Fibroblast of peridontal ligament (primary cell): ENCODE results near the gene SPZ1.
A peak's percentile ranks its signal among the peaks of the same experiment; 100 is the strongest.
"Not testable (repeated sequence)": the region's sequence is repeated elsewhere in the genome, so short reads cannot be mapped to it uniquely, and the experiment has no call there.

Source experiments
- DNase-seq: peaks from one replicate; pipeline ENCODE4 v3.0.0-alpha.2; 2010; ENCODE audit errors: extremely low read depth

Gene SPZ1, protein sequence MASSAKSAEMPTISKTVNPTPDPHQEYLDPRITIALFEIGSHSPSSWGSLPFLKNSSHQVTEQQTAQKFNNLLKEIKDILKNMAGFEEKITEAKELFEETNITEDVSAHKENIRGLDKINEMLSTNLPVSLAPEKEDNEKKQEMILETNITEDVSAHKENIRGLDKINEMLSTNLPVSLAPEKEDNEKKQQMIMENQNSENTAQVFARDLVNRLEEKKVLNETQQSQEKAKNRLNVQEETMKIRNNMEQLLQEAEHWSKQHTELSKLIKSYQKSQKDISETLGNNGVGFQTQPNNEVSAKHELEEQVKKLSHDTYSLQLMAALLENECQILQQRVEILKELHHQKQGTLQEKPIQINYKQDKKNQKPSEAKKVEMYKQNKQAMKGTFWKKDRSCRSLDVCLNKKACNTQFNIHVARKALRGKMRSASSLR

DNA sequence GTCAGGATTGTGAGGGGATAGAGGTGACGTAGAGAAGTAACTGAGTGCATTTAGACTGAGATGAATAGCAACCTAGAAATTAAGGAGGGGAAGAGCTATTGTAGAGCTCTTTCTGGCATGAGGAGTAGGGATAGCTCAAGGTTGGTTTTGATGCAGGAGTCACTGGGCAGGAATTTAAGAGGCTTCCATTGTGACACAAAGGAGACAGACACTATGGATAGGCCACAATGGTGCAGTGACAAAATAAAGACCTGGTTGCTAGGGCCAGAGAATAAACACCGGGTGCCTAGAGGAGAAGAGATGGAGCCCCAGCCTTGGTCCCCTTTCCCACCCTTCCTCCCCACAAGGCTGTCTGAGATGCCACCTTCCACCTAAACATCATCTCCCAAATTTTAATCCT lies at the start of gene SPZ1:
SPZ1 (plus strand) TSS at position 301 of the 400 bp plus-strand sequence. CDS start 214 bp downstream, outside the sequence.
- no peak for DNase-seq

DNA sequence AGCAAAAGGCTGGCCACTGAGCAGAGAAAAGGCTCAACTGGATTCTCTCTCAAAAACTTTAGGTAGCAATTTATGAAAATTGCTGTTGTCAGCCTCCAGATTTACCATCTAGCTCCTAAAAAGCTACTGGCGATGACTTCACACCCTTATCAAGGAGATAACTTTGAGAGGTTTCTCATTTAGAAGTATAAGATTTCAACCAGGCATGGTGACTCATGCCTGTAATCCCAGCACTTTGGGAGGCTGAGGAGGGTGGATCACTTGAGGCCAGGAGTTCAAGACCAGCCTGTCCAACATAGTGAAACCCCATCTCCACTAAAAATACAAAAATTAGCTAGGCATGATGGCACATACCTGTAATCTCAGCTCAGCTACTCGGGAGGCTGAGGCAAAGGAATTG lies 49.3 kb upstream of the SPZ1 start:
- DNase-seq: not testable (repeated sequence)

DNA sequence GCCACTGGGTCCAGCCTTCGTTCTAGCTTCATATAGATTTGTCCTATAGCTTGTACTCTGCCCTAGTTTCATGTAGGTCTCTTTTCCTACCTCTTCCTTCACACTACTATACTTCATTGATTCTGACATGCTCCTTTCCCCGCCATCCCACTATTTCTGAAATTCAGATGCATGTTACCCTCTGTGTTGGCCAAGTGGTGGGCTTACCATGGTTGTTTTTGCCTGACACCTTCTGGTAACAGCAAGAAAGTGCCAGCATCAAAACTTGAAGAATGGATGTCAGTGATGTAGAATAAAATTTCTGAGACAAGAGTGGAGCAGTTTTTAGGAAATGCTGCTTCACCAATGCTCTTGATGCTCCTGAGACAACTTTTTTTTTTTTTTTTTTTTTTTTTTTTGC lies 44.5 kb upstream of the SPZ1 start:
- DNase-seq: peak; percentile 51

DNA sequence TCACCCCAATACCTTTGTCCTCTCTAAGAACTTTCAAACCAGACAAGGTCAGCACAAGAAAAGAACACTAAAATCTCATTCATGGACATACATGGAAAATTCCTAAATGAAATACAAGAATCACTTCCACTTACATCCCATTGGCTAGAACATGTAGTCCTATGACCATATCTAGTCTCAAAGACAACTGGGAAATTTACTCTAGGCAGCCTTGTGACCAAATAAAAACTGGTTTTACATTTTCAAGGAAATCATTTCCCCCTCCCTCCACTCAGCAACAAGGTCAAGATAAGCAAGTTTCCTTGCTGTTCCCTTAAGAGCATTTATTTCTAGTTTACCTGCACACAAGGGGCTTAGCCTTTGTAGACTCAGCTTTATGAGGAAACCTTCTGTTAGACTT lies 43.6 kb upstream of the SPZ1 start:
- no peak for DNase-seq

DNA sequence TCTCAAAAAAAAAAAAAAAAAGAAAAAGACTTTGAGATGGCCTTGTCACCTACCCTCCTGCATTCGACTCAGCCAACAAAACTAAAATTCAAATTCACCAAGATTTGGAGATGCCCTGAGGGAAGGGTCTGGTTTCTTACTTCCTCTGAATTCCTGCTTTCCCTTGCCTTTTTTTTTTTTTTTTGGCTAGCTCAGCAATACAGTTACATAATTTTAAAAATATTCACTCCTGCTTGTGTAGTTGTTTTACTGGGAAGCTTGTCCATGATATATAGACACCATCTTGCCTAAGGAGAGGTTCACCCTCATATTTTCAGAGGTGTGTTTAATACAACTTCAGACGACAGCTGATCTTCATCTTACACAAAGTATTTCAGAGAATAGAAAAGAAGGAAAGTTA lies 42.6 kb upstream of the SPZ1 start:
- DNase-seq: no peak

DNA sequence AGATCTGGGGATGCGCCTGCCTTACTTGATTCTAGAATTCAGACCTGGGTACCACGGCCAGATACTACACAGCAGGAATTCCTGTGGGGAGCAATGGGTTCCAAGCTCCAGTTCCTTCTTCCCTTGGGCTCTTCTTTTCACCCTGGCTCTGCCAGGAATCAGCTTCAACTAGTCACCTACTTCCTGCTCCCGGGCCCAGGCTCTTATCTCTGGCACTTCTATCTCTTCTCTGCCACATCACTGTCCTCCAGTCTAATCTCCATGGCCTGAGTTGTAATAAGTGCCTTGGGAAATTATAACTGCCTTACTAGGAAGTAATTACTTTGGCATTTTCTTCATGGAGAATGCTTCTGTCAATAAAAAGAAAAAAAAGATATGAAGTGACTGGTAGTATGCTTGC lies 37.7 kb upstream of the SPZ1 start:
- no peak for DNase-seq

DNA sequence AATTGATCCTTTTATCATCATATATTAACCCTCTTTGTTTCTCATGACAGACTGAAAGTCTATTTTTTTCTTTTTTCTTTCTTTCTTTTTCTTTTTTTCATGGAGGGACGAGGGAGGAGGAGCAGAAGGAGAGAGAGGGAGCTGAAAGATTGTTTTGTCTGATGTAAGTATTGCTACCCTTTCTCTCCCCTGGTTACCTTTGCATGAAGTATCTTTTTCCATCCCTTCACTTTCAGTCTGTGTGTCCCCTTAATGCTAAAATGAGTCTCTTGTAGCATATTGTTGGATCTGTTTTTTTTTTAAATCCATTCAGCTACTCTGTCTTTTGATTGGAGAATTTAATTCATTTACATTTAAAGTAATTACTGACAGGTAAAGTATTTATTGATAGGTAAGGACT lies 36.4 kb upstream of the SPZ1 start:
- DNase-seq: no peak

DNA sequence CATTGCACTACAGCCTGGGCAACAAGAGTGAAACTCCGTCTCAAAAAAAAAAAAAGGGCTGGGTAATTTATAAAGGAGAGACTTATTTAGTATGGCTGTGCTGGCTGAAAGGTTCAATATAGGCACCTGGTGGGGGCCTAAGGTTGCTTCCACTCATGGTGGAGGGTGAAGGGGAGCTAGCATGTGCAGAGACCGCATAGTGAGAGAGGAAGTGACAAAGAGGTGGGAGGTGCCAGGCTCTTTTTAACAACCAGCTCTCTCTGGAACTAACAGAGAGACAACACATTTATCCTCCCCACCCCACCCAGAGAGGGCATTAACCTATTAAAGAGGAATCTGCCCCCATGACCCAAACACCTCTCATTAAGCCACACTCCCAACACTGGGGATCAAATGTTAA lies 35.1 kb upstream of the SPZ1 start:
- DNase-seq: no peak

DNA sequence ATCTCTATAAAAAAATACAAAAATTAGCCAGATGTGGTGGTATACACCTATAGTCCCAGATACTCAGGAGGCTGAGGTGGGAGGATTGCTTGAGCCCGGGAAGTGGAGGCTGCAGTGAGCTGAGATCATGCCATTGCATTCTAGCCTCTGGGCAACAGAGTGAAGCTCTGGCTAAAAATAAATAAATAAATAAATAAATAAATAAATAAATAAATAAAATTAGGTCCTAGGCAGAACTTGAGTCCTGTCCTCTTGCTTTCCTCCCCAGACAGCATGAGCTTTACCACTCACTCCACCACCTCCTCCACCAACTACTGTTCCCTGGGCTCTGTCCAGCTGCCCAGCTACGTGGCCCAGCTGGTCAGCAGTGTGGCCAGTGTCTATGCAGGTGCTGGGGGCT lies 31.6 kb upstream of the SPZ1 start:
- no peak for DNase-seq

DNA sequence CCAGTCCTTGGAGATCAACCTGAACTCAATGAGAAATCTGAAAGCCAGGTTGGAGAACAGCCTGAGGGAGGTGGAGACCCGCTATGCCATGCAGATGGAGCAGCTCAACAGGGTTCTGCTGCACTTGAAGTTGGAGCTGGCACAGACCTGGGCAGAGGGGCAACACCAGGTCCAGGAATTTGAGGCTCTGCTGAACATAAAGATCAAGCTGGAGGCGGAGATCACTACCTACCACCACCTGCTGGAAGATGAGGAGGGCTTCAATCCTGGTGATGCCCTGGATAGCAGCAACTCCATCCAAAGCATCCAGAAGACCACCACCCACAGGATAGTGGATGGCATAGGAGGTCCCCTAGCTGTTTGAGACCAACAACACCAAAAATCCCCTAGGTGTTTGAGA lies 30.5 kb upstream of the SPZ1 start:
- DNase-seq: no peak

DNA sequence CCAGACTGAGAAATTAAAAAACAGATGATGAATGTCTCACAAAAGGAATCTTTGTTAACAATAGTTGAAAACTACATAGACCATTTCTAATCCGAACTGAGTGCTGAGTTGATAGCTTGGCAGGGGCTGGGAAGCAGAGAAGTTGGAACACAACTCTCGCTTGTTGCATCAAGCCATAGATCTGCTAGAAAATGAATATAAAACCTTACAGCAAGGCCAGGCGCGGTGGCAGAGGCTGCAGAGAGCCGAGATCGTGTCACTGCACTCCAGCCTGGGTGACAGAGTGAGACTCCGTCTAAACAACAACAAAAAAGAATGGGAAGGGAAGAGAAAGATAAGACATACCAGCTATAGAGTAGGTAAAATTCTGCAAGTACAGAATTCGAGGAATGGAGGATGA lies 28.0 kb upstream of the SPZ1 start:
- no peak for DNase-seq

DNA sequence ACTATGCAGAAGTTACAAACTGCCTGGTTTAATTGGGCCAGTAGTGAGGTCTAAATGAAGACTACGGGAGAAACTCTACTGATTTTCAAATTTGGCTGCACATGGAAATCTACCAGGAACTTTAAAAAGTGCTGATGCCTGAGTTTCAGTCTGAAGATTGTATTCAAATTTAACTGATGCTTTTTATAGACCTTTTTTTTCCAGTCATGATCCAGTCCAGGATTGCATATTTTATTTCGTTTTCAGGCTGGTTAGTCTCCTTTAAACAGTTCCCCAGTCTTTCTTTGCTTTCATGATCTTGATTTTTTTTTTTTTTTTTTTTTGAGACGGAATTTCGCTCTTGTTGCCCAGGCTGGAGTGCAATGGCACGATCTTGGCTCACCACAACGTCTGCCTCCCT lies 23.7 kb upstream of the SPZ1 start:
- no peak for DNase-seq

DNA sequence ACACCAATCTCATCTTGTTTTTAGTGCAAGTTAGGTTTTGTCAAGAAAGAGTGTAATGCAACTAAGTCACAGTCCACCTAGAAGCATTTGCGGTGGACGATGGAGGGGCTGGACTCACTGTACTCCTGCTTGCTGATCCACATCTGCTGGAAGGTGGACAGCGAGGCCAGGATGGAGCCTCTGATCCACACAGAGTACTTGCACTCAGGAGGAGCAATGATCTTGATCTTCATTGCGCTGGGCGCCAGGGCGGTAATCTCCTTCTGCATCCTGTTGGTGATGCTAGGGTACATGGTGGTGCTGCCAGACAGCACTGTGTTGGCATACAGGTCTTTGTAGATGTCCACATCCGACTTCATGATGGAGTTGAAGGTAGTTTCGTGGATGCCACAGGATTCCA lies 20.2 kb upstream of the SPZ1 start:
- no peak for DNase-seq

DNA sequence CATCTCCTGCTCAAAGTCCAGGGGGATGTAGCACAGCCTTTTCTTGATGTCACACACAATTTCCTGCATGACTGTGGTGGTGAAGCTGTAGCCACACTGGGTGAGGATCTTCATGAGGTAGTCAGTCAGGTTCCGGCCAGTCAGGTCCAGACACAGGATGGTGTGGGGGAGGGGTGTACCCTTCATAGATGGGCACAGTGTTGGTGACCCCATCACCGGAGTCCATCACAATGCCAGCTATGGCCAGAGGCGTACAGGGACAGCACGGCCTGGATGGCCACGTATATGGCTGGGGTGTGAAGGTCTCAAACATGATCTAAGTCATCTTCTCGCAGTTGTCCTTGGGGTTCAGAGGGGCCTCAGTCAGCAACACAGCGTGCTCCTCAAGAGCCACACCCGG lies 19.7 kb upstream of the SPZ1 start:
- DNase-seq: no peak

DNA sequence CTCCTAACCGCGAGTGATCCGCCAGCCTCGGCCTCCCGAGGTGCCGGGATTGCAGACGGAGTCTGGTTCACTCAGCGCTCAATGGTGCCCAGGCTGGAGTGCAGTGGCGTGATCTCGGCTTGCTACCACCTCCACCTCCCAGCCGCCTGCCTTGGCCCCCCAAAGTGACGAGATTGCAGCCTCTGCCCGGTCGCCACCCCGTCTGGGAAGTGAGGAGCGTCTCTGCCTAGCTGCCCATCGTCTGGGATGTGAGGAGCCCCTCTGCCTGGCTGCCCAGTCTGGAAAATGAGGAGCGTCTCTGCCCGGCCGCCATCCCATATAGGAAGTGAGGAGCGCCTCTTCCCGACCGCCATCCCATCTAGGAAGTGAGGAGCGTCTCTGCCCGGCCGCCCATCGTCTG lies 19.0 kb upstream of the SPZ1 start:
- DNase-seq: not testable (repeated sequence)

DNA sequence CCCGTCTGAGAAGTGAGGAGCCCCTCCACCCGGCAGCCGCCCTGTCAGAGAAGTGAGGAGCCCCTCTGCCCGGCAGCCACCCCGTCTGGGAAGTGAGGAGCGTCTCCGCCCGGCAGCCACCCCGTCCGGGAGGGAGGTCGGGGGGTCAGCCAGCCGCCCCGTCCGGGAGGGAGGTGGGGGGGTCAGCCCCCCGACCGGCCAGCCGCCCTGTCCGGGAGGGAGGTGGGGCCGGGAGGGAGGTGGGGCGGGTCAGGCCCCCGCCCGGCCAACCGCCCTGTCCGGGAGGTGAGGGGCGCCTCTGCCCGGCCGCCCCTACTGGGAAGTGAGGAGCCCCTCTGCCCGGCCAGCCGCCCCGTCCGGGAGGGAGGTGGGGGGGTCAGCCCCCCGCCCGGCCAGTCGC lies 18.5 kb upstream of the SPZ1 start:
- not testable (repeated sequence) for DNase-seq

DNA sequence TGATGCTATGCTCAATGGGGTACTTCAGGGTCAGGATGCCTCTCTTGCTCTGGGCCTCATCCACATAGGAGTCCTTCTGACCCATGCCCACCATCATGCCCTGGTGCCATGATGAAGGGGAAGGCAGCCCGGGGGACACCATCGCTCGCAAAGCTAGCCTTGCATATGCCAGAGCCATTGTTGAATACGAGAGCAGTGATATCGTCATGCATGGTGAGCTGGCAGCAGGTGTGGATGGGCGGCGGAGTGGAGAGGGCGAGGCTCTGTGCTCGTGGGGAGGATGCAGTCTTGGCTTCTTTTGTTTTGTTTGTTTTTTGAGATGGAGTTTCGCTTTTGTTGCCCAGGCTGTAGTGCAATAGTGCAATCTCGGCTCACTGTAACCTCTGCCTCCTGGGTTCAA lies 17.2 kb upstream of the SPZ1 start:
- DNase-seq: no peak

DNA sequence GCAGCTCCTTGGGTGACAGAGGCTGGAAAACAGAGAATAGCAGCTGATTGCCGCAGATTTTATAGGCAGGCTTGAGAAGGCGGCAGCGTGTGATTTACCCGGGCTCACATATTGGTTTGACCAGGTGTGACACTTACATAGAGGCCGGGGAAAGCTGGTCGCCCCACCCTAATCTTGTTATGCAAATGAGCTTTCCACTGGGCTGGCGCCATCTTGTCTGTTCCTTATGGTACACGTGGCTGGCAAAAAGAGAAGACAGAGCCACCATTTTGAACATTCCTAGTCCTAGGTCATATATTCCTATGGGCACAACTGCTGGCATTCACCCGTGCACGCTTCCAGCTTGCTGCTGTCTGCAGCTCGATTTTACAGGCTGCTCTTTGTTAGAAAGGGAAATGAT lies 11.3 kb upstream of the SPZ1 start:
- DNase-seq: no peak

DNA sequence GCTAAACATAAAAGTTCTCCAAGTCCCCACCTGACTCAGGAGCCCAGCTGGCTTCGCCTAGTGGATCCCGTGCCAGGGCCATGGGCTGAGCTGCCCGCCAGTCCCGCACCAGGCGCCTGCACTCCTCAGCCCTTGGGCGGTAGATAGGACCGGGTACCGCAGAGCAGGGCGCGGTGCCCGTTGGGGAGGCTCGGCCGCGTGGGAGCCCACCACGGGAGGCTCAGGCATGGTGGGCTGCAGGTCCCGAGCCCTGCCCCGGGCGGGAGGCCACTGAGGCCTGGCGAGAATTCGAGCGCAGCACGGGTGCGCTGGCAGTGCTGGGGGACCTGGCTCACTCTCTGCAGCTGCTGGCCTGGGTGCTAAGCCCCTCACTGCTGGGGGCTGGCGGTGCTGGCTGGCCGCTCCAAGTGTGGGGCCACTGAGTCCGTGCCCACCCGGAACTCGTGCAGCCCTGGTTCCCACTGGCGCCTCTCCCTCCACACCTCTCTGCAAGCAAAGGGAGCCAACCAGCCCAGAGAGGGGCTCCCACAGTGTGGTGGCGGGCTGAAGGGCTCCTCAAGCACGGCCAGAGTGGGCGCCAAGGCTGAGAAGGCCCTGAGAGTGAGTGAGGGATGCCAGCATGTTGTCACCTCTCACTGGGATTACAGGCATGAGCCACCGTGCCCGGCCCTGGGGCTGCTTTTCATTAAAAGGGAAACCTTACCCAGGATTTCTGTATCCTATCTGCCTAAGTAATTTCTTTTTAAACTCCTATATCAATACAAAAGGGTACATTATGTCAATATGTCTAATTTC lies 9.7 kb upstream of the SPZ1 start:
- DNase-seq: no peak

DNA sequence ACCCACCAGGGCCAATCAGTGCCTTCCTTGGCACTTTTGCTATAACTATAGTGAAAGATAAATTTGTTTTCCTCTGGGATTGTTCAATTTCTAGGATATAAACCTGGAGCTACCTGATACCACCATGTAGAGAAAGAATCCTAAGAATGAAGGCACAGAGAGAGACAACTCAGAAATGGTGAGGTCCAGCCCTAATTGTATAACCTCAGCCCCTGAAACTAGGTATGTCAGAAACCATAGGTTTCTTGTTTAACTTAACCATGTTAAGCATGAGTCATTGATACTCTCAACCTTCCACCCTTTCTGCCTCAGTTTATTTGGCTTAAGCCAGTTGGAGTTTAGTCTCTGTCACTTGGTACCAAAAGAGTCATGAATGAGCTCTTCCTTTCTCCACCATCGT lies 4.6 kb upstream of the SPZ1 start:
- DNase-seq: no peak

DNA sequence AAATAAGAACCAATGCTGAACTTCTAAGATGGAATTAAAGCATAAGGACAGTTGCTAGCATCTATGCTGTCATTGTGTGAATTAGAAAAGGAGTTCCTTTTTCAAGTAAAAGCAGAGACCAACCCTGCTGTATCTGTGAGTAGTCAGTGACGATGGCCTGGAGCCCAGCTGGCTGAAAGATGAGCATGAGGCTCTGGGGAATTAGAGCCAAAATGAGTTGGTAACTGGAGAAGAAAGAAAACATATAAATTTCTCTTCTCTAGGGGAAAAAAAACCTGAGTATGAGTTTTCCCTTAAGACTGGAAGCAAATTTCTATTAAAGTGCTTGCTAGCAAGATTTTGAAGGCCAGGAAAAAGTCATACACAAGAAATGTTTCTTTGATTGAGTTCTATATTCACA lies 1.6 kb upstream of the SPZ1 start:
- DNase-seq: peak; percentile 74

DNA sequence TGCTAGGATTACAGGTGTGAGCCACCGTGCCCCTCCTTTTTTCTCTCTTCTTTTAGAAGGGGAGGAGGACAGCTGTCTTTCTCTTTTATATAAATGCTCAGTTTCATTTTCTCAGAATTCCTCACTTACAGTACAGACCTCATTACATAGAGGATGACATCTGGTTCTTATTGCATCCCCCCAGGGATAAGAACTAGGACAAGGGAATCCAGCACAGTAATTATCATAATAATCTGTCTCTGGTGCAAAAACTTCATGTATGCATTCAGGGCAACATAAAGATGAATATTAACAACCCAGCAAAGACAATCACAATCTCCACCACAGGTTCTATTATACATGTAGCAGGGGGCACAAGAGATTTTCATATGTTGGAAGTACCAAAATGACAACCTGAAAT lies 5.1 kb downstream of the SPZ1 start:
- DNase-seq: no peak

DNA sequence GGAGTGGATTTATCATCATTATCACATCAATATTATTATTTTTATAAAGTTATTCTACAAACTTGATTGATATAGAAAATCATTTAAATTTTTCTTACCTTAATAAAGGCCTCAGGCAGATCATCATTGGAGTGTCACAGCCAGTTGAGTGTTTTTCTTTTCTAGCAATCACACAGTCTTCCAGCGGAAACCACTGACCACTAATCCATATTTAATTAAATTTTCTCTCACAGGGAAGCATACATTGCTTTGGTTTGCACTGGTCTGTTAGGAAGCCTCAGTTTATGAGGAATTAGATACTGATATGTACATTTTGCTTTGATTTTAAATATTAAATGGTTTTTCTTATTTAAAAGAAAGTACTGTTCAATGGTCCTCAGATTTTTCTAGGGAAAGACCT lies 6.7 kb downstream of the SPZ1 start:
- DNase-seq: no peak
